H9 (cell line): ENCODE results near the gene PREPL. TPM values are rescaled to one million over a fixed set of nuclear protein-coding genes. Genes with fewer than 3 reads are reported as not detected.

ENCODE experiments used
- DNase-seq: peaks from one replicate; pipeline ENCODE4 v3.0.0-alpha.2; 2017
- H2AFZ ChIP-seq: one replicate; pipeline ENCODE4 v1.6.1; 2013; ENCODE audit warnings: mild to moderate bottlenecking, low read length, control low read depth, moderate library complexity
- H2AK5ac ChIP-seq: 2 replicates; pipeline ENCODE4 v1.6.1; 2013; ENCODE audit warnings: low read length, control low read depth, mixed read lengths; ENCODE audit not compliant: insufficient read length
- H2BK120ac ChIP-seq: one replicate; pipeline ENCODE4 v1.6.1; 2013; ENCODE audit warnings: low read depth, mild to moderate bottlenecking, low read length, control low read depth, inconsistent platforms; ENCODE audit not compliant: poor library complexity, severe bottlenecking
- H2BK12ac ChIP-seq: 2 replicates; pipeline ENCODE4 v1.6.1; 2013; ENCODE audit warnings: low read length, control low read depth, mixed read lengths, low read depth; ENCODE audit not compliant: insufficient read length
- H2BK15ac ChIP-seq: 2 replicates; pipeline ENCODE4 v1.6.1; 2013; ENCODE audit warnings: low read depth, low read length, control low read depth
- H2BK20ac ChIP-seq: one replicate; pipeline ENCODE4 v1.6.1; 2013; ENCODE audit warnings: low read depth, mild to moderate bottlenecking, low read length, control low read depth, inconsistent platforms; ENCODE audit not compliant: poor library complexity, severe bottlenecking
- H2BK5ac ChIP-seq: 2 replicates; pipeline ENCODE4 v1.6.1; 2013; ENCODE audit warnings: low read length, control low read depth, mixed read lengths; ENCODE audit not compliant: insufficient read length
- H3K14ac ChIP-seq: 2 replicates; pipeline ENCODE4 v1.6.1; 2013; ENCODE audit warnings: low read length, control low read depth; ENCODE audit not compliant: insufficient read depth
- H3K18ac ChIP-seq: 2 replicates; pipeline ENCODE4 v1.6.1; 2013; ENCODE audit warnings: low read depth, mild to moderate bottlenecking, mixed read lengths, low read length, control low read depth; ENCODE audit not compliant: insufficient read length
- H3K23ac ChIP-seq: 2 replicates; pipeline ENCODE4 v1.6.1; 2013; ENCODE audit warnings: low read length, control low read depth, mixed read lengths, low read depth; ENCODE audit not compliant: insufficient read length
- H3K23me2 ChIP-seq: 2 replicates; pipeline ENCODE4 v1.6.1; 2013; ENCODE audit warnings: low read depth, mild to moderate bottlenecking, mixed read lengths, low read length, control low read depth; ENCODE audit not compliant: insufficient read length, poor library complexity, severe bottlenecking
- H3K27ac ChIP-seq: 2 replicates; pipeline ENCODE4 v1.5.1; 2013; ENCODE audit warnings: low read length, control low read depth, mixed read lengths, low read depth; ENCODE audit not compliant: insufficient read length
- H3K27me3 ChIP-seq: 2 replicates; pipeline ENCODE4 v1.6.1; 2013; ENCODE audit warnings: low read length, control low read depth, inconsistent platforms; ENCODE audit not compliant: insufficient read depth
- H3K4ac ChIP-seq: 2 replicates; pipeline ENCODE4 v1.6.1; 2013; ENCODE audit warnings: low read depth, mild to moderate bottlenecking, control low read depth, inconsistent platforms, low read length, moderate library complexity
- H3K4me1 ChIP-seq: 2 replicates; pipeline ENCODE4 v1.6.1; 2013; ENCODE audit warnings: low read length, control low read depth, inconsistent platforms; ENCODE audit not compliant: insufficient read depth
- H3K4me2 ChIP-seq: 2 replicates; pipeline ENCODE4 v1.6.1; 2013; ENCODE audit warnings: low read length, control low read depth, mixed read lengths; ENCODE audit not compliant: insufficient read length, insufficient read depth
- H3K56ac ChIP-seq: 2 replicates; pipeline ENCODE4 v1.6.1; 2013; ENCODE audit warnings: low read depth, mild to moderate bottlenecking, mixed read lengths, low read length, control low read depth; ENCODE audit not compliant: insufficient read length
- H3K79me1 ChIP-seq: 2 replicates; pipeline ENCODE4 v1.6.1; 2013; ENCODE audit warnings: low read depth, mild to moderate bottlenecking, moderate library complexity, low read length, control low read depth, inconsistent platforms; ENCODE audit not compliant: insufficient read depth, poor library complexity, severe bottlenecking
- H3K79me2 ChIP-seq: 2 replicates; pipeline ENCODE4 v1.6.1; 2013; ENCODE audit warnings: low read length, control low read depth, inconsistent platforms; ENCODE audit not compliant: insufficient read depth
- H3K9ac ChIP-seq: 2 replicates; pipeline ENCODE4 v1.6.1; 2013; ENCODE audit warnings: low read length, control low read depth, mixed read lengths; ENCODE audit not compliant: insufficient read length; ENCODE audit errors: extremely low read depth
- H3K9me3 ChIP-seq: one replicate; pipeline ENCODE4 v1.6.1; 2013; ENCODE audit warnings: low read depth, low read length, inconsistent platforms; ENCODE audit not compliant: control insufficient read depth
- H3T11ph ChIP-seq: one replicate; pipeline ENCODE4 v1.6.1; 2013; ENCODE audit warnings: mild to moderate bottlenecking, low read length, control low read depth, inconsistent platforms
- H4K20me1 ChIP-seq: one replicate; pipeline ENCODE4 v1.6.1; 2013; ENCODE audit not compliant: control insufficient read depth, insufficient read length, insufficient read depth
- H4K5ac ChIP-seq: 2 replicates; pipeline ENCODE4 v1.6.1; 2013; ENCODE audit warnings: low read depth, mild to moderate bottlenecking, mixed read lengths, low read length, control low read depth; ENCODE audit not compliant: insufficient read length
- H4K8ac ChIP-seq: replicated peaks from 2 replicates; pipeline ENCODE4 v1.6.1; 2013; ENCODE audit warnings: low read length, control low read depth, mixed read lengths, low read depth; ENCODE audit not compliant: insufficient read length
- H4K91ac ChIP-seq: 2 replicates; pipeline ENCODE4 v1.6.1; 2013; ENCODE audit warnings: low read depth, mild to moderate bottlenecking, moderate library complexity, mixed read lengths, low read length, control low read depth; ENCODE audit not compliant: insufficient read length
- H3K27ac Mint-ChIP-seq, 3 experiments: 2 replicates in 2 of 3; 3 replicates in 1 of 3; pipeline ENCODE4 v1.8.0; 2020 to 2021; ENCODE audit warnings: mixed read lengths in 3 of 3, mild to moderate bottlenecking in 1 of 3, moderate library complexity in 1 of 3
- H3K27me3 Mint-ChIP-seq: 2 replicates; pipeline ENCODE4 v1.8.0; 2021; ENCODE audit warnings: low read depth, mild to moderate bottlenecking, moderate library complexity, mixed read lengths
- H3K36me3 Mint-ChIP-seq, 3 experiments: 2 replicates in 2 of 3; 3 replicates in 1 of 3; pipeline ENCODE4 v1.8.0; 2020 to 2021; ENCODE audit warnings: low read depth in 3 of 3, mixed read lengths in 3 of 3; ENCODE audit not compliant: insufficient read depth in 1 of 3
- H3K4me1 Mint-ChIP-seq, 2 experiments: 2 replicates each; pipeline ENCODE4 v1.8.0; 2020; ENCODE audit warnings: mixed read lengths in 2 of 2
- H3K4me3 Mint-ChIP-seq, 2 experiments: 2 replicates in 1 of 2; 3 replicates in 1 of 2; pipeline ENCODE4 v1.8.0; 2020 to 2021; ENCODE audit warnings: mild to moderate bottlenecking in 2 of 2, mixed read lengths in 2 of 2, moderate library complexity in 1 of 2
- H3K9me3 Mint-ChIP-seq, 2 experiments: 2 replicates in 1 of 2; 3 replicates in 1 of 2; pipeline ENCODE4 v1.8.0; 2020; ENCODE audit warnings: mild to moderate bottlenecking in 2 of 2, mixed read lengths in 2 of 2, moderate library complexity in 1 of 2
- CTCF ChIP-seq: fragments of 200-600 bp; sonication (generic); conservative IDR thresholded peaks from 3 replicates; pipeline ENCODE4 v1.8.0; 2021; ENCODE audit warnings: antibody characterized with exemption, mild to moderate bottlenecking
- WGBS: extraction: QIAGEN DNeasy Blood & Tissue Kit; methylation state at CpG from one replicate; pipeline ENCODE4 v1.1.7; 2013; ENCODE audit warnings: missing lambda C conversion rate, low lambda C conversion rate, mixed read lengths; ENCODE audit not compliant: insufficient read length; ENCODE audit errors: extremely low coverage; 5-methylcytosine and 5-hydroxymethylcytosine counted together
- total RNA-seq: library from RNA; stranded (reverse); gene quantifications from 2 replicates; pipeline ENCODE4 v1.2.1, GENCODE V29; 2021

Gene PREPL
- total RNA-seq, 1 experiment from 2014 or later: 30.1 TPM

- Histone ChIP-seq H3K79me1 (peaks cover 2% of the 10 kb centered on the region), H3T11ph (no peak overlapping the region), H4K91ac (no peak overlapping the region), H2AFZ (no peak overlapping the region), H3K4me1 (peaks cover 3% of the 10 kb centered on the region; the same call in 1 of the 2 replicates), H3K4me2 (no peak overlapping the region), H2BK15ac (no peak overlapping the region), H4K8ac (no peak overlapping the region), H2AK5ac (no peak overlapping the region), H3K23me2 (peaks cover 15% of the 10 kb centered on the region), H3K9me3 (no peaks in the 10 kb centered on the region), H3K27ac (no peak overlapping the region), H4K20me1 (no peaks in the 10 kb centered on the region), H3K9ac (no peak overlapping the region), H3K56ac (no peak overlapping the region), H3K27me3 (no peaks in the 10 kb centered on the region), H2BK12ac (no peak overlapping the region), H4K5ac (no peak overlapping the region), H3K23ac (no peak overlapping the region), H2BK20ac (no peak overlapping the region), H2BK5ac (no peak overlapping the region), H3K18ac (no peak overlapping the region), H2BK120ac (no peak overlapping the region), H3K79me2 (peaks cover 11% of the 10 kb centered on the region; the same call in 1 of the 2 replicates), H3K14ac (no peak overlapping the region), H3K4ac (no peak overlapping the region)
- no peaks in the 10 kb centered on the region for H3K9me3 Mint-ChIP-seq
- no peaks in the 10 kb centered on the region; a peak in 1 of 7 replicates for H3K36me3 Mint-ChIP-seq
- no CpG with 5 or more reads among the region's 3 CpGs for WGBS
- H3K4me1 Mint-ChIP-seq: peaks cover 14 to 21% of the 10 kb centered on the region in 2 experiments
- no peak for TF ChIP-seq CTCF
- DNase-seq: no peak
- no peak overlapping the region for H3K4me3 Mint-ChIP-seq
- H3K27ac Mint-ChIP-seq: no peak overlapping the region
- no peaks in the 10 kb centered on the region for H3K27me3 Mint-ChIP-seq
Observed at GRCh38 chr2:44364604-44365003, 3.3 kb upstream of the PREPL start.
